Neutrophil (primary cell): ENCODE results near the gene KDM5C.

Experiments
- H3K27ac ChIP-seq: fragments of 200-600 bp; sonication (generic); 2 replicates; pipeline ENCODE4 v1.5.1; 2016; ENCODE audit warnings: mild to moderate bottlenecking, moderate library complexity
- H3K27me3 ChIP-seq: fragments of 200-600 bp; sonication (generic); 2 replicates; pipeline ENCODE4 v1.6.0; 2016; ENCODE audit warnings: mild to moderate bottlenecking
- H3K36me3 ChIP-seq: fragments of 200-600 bp; sonication (generic); 2 replicates; pipeline ENCODE4 v1.5.1; 2017
- H3K4me1 ChIP-seq, 2 experiments: fragments of 200-600 bp in 1 of 2; sonication (generic) in 1 of 2; 1 replicate in 1 of 2; 2 replicates in 1 of 2; pipeline versions ENCODE4 v1.5.1 to v1.6.1; 2013 to 2016; ENCODE audit warnings: low read depth in 1 of 2, low read length in 1 of 2, mild to moderate bottlenecking in 1 of 2, moderate library complexity in 1 of 2; ENCODE audit not compliant: control insufficient read depth in 1 of 2, insufficient read depth in 1 of 2
- H3K4me3 ChIP-seq, 2 experiments: fragments of 200-600 bp in 1 of 2; sonication (generic) in 1 of 2; 1 replicate in 1 of 2; 2 replicates in 1 of 2; pipeline ENCODE4 v1.5.1; 2013 to 2016; ENCODE audit warnings: low read depth in 1 of 2, low read length in 1 of 2, mild to moderate bottlenecking in 1 of 2, moderate library complexity in 1 of 2
- H3K9me3 ChIP-seq: fragments of 200-600 bp; sonication (generic); 2 replicates; pipeline ENCODE4 v1.5.1; 2016
- CTCF ChIP-seq: fragments of 200-600 bp; sonication (generic); IDR thresholded peaks from 2 replicates; pipeline ENCODE4 v1.5.1; 2016; ENCODE audit warnings: antibody characterized with exemption

KDM5C gene

GRCh38 chrX:53247928-53248327 is 22.9 kb upstream of the KDM5C start:
- Histone ChIP-seq H3K9me3 (no peaks in the 10 kb centered on the region), H3K27ac (no peak overlapping the region), H3K4me3 (no peak overlapping the region), H3K36me3 (no peaks in the 10 kb centered on the region), H3K27me3 (no peaks in the 10 kb centered on the region), H3K4me1 (no peaks in the 10 kb centered on the region)
- no peak for TF ChIP-seq CTCF

- no peak overlapping the region for H3K4me3 ChIP-seq
- H3K27me3 ChIP-seq: no peaks in the 10 kb centered on the region
- no peak for TF ChIP-seq CTCF
- H3K4me1 ChIP-seq: no peaks in the 10 kb centered on the region
- H3K27ac ChIP-seq: no peak overlapping the region
- H3K36me3 ChIP-seq: no peaks in the 10 kb centered on the region
- H3K9me3 ChIP-seq: no peaks in the 10 kb centered on the region
Measured at GRCh38 chrX:53246231-53246630, 21.2 kb upstream of the KDM5C start.

- Histone ChIP-seq H3K27ac (no peak overlapping the region), H3K27me3 (no peaks in the 10 kb centered on the region), H3K36me3 (no peaks in the 10 kb centered on the region)
Measured at GRCh38 chrX:53244610-53245009, 19.6 kb upstream of the KDM5C start.

GRCh38 chrX:53242310-53242709 is 17.3 kb upstream of the KDM5C start:
- Histone ChIP-seq H3K4me1 (no peaks in the 10 kb centered on the region), H3K27me3 (no peaks in the 10 kb centered on the region), H3K4me3 (no peak overlapping the region), H3K9me3 (no peaks in the 10 kb centered on the region), H3K27ac (no peak overlapping the region), H3K36me3 (no peaks in the 10 kb centered on the region)
- no peak for TF ChIP-seq CTCF

More at GRCh38 chrX:53244610-53245009, 19.6 kb upstream of the KDM5C start:
- H3K4me3 ChIP-seq: no peak overlapping the region
- TF ChIP-seq CTCF: no peak
- no peaks in the 10 kb centered on the region for H3K4me1 ChIP-seq
- H3K9me3 ChIP-seq: no peaks in the 10 kb centered on the region

GRCh38 chrX:53241558-53241957 is 16.6 kb upstream of the KDM5C start:
- Histone ChIP-seq H3K27ac (no peak overlapping the region), H3K4me3 (no peak overlapping the region), H3K36me3 (no peaks in the 10 kb centered on the region), H3K4me1 (no peaks in the 10 kb centered on the region), H3K27me3 (no peaks in the 10 kb centered on the region), H3K9me3 (no peaks in the 10 kb centered on the region)
- no peak for TF ChIP-seq CTCF

GRCh38 chrX:53239474-53239873 is 14.5 kb upstream of the KDM5C start:
- Histone ChIP-seq H3K27me3 (no peaks in the 10 kb centered on the region), H3K36me3 (no peaks in the 10 kb centered on the region), H3K9me3 (no peaks in the 10 kb centered on the region), H3K27ac (no peak overlapping the region), H3K4me1 (no peaks in the 10 kb centered on the region), H3K4me3 (no peak overlapping the region)
- TF ChIP-seq CTCF: no peak
